HCT116 (cell line): ENCODE data around the gene DAAM1. TPM values are rescaled to one million over a fixed set of nuclear protein-coding genes. Genes with fewer than 3 reads are reported as not detected.

Source experiments
- ATAC-seq: fragments of 200-7000 bp; cut with Tn5 transposase; 2 replicates; pipeline ENCODE4 v1.9.1; 2020; ENCODE audit warnings: mild to moderate bottlenecking, moderate library complexity
- BruUV-seq: library from RNA; stranded (reverse); fragments of 400-500 nt; replicated peaks from 2 replicates; lab custom pipeline; 2021; lab: Mats Ljungman, UMichigan
- CTCF ChIA-PET: fragments of 300-600 bp; sonication (Branson Sonifier 250); formaldehyde crosslinking; loops from one replicate; lab custom pipeline; 2021; ENCODE audit warnings: antibody characterized with exemption; lab: Charles Lee
- POLR2A ChIA-PET: fragments of 300-600, 350-600 bp; sonication (Branson Sonifier 250); formaldehyde crosslinking; loops from one replicate; lab custom pipeline; 2021; ENCODE audit warnings: antibody characterized with exemption; lab: Charles Lee
- RAD21 ChIA-PET, 2 experiments: fragments of 300-600 bp; sonication (Branson Sonifier 250); formaldehyde crosslinking; loops; one replicate each; lab custom pipeline; 2023; ENCODE audit warnings: low total read pairs in 2 of 2; ENCODE audit not compliant: uncharacterized antibody in 2 of 2, unreplicated experiment in 2 of 2, low non-redundant PET in 1 of 2; lab: Charles Lee
- DNase-seq: peaks from one replicate; pipeline ENCODE4 v3.0.0-alpha.2; 2010; ENCODE audit warnings: low read depth, low spot score
- H2AFZ ChIP-seq: fragments of 200-600 bp; shearing (Covaris generic), sonication (generic); 2 replicates; pipeline ENCODE4 v1.6.1; 2017; ENCODE audit warnings: low read depth, mixed run types, mixed read lengths, antibody characterized with exemption, low read length; ENCODE audit not compliant: poor library complexity, severe bottlenecking
- H3K27ac ChIP-seq: 2 replicates; pipeline ENCODE4 v1.5.1; 2012; ENCODE audit warnings: low read depth, low read length
- H3K27me3 ChIP-seq: fragments of 200-600 bp; sonication (generic); 2 replicates; pipeline ENCODE4 v1.6.1; 2016; ENCODE audit warnings: mixed run types, low read length, mixed read lengths; ENCODE audit not compliant: insufficient read depth
- H3K36me3 ChIP-seq, 2 experiments: fragments of 200-500 bp in 1 of 2; fragments of 200-600 bp in 1 of 2; sonication (Bioruptor generic) in 1 of 2; sonication (generic) in 1 of 2; 2 replicates each; pipeline versions ENCODE4 v1.5.1 to v1.6.1; 2014 to 2016; ENCODE audit warnings: low read length in 2 of 2, inconsistent platforms in 1 of 2, mixed read lengths in 1 of 2, mixed run types in 1 of 2; ENCODE audit not compliant: insufficient read depth in 2 of 2, control insufficient read depth in 1 of 2
- H3K4me1 ChIP-seq, 2 experiments: fragments of 200-600 bp in 1 of 2; sonication (generic) in 1 of 2; 2 replicates each; pipeline versions ENCODE4 v1.5.1 to v1.6.1; 2012 to 2017; ENCODE audit warnings: low read length in 2 of 2, inconsistent platforms in 1 of 2, mild to moderate bottlenecking in 1 of 2, mixed read lengths in 1 of 2, mixed run types in 1 of 2, moderate library complexity in 1 of 2; ENCODE audit not compliant: insufficient read depth in 2 of 2, control insufficient read depth in 1 of 2
- H3K4me2 ChIP-seq: fragments of 200-600 bp; sonication (generic); 2 replicates; pipeline ENCODE4 v1.6.1; 2017; ENCODE audit warnings: mixed run types, low read length, mixed read lengths
- H3K4me3 ChIP-seq, 2 experiments: fragments of 200-600 bp in 1 of 2; sonication (generic) in 1 of 2; replicated peaks in 1 of 2; 2 replicates each; pipeline ENCODE4 v1.5.1; 2011 to 2016; ENCODE audit warnings: low read length in 2 of 2, control low read depth in 1 of 2, low read depth in 1 of 2, mild to moderate bottlenecking in 1 of 2, mixed read lengths in 1 of 2, mixed run types in 1 of 2
- H3K79me2 ChIP-seq: fragments of 200-600 bp; sonication (generic); 2 replicates; pipeline ENCODE4 v1.6.1; 2017; ENCODE audit warnings: mild to moderate bottlenecking, mixed run types, low read length, moderate library complexity, mixed read lengths; ENCODE audit not compliant: insufficient read depth
- H3K9ac ChIP-seq: fragments of 200-600 bp; sonication (generic); 2 replicates; pipeline ENCODE4 v1.6.1; 2016; ENCODE audit warnings: low read length, mixed read lengths
- H3K9me2 ChIP-seq: fragments of 200-600 bp; sonication (generic), shearing (Covaris generic); 2 replicates; pipeline ENCODE4 v1.6.1; 2017; ENCODE audit warnings: mixed run types, mild to moderate bottlenecking, moderate library complexity; ENCODE audit not compliant: insufficient read depth
- H3K9me3 ChIP-seq, 2 experiments: fragments of 200-500 bp in 1 of 2; fragments of 200-600 bp in 1 of 2; sonication (Bioruptor generic) in 1 of 2; sonication (generic) in 1 of 2; 2 replicates each; pipeline ENCODE4 v1.6.1; 2014 to 2017; ENCODE audit warnings: low read length in 2 of 2, mixed read lengths in 2 of 2, inconsistent platforms in 1 of 2, low read depth in 1 of 2, mild to moderate bottlenecking in 1 of 2, mixed run types in 1 of 2, moderate library complexity in 1 of 2; ENCODE audit not compliant: control insufficient read depth in 1 of 2, insufficient read depth in 1 of 2
- H4K20me1 ChIP-seq: fragments of 200-600 bp; sonication (generic), shearing (Covaris generic); 2 replicates; pipeline ENCODE4 v1.6.1; 2017; ENCODE audit warnings: mixed run types, mild to moderate bottlenecking, moderate library complexity; ENCODE audit not compliant: insufficient read depth
- ATF3 ChIP-seq: IDR thresholded peaks from 2 replicates; pipeline ENCODE4 v1.6.1; 2012
- CBX3 ChIP-seq: IDR thresholded peaks from 2 replicates; pipeline ENCODE4 v1.6.1; 2012; ENCODE audit warnings: low read depth
- EGR1 ChIP-seq: IDR thresholded peaks from 2 replicates; pipeline ENCODE4 v1.6.1; 2012; ENCODE audit warnings: low read depth
- EZH2 ChIP-seq: fragments of 200-600 bp; sonication (generic); IDR thresholded peaks from 2 replicates; pipeline ENCODE4 v1.6.1; 2017; ENCODE audit warnings: antibody characterized with exemption, mixed run types
- FOSL1 ChIP-seq: IDR thresholded peaks from 2 replicates; pipeline ENCODE4 v1.6.1; 2012; ENCODE audit warnings: low read depth
- JUND ChIP-seq: IDR thresholded peaks from 2 replicates; pipeline ENCODE4 v1.6.1; 2012
- MAX ChIP-seq: IDR thresholded peaks from 2 replicates; pipeline ENCODE4 v1.6.1; 2012
- POLR2A ChIP-seq: IDR thresholded peaks from 2 replicates; pipeline ENCODE4 v1.7.0; 2011; ENCODE audit warnings: borderline replicate concordance; ENCODE audit not compliant: insufficient read depth, insufficient read length; ENCODE audit errors: extremely low read depth
- POLR2AphosphoS5 ChIP-seq: IDR thresholded peaks from 2 replicates; pipeline ENCODE4 v1.6.1; 2011; ENCODE audit warnings: mild to moderate bottlenecking, low read depth, low read length, moderate library complexity
- RAD21 ChIP-seq: IDR thresholded peaks from 2 replicates; pipeline ENCODE4 v1.6.1; 2012; ENCODE audit warnings: low read depth, mild to moderate bottlenecking
- SP1 ChIP-seq: IDR thresholded peaks from 2 replicates; pipeline ENCODE4 v1.6.1; 2012; ENCODE audit warnings: low read depth
- TCF7L2 ChIP-seq: IDR thresholded peaks from 2 replicates; pipeline ENCODE4 v1.7.0; 2011; ENCODE audit warnings: borderline replicate concordance, inconsistent platforms; ENCODE audit not compliant: insufficient read depth, insufficient read length; ENCODE audit errors: extremely low read depth
- ZNF274 ChIP-seq: fragments of 200-500 bp; sonication (Bioruptor generic); IDR thresholded peaks from 2 replicates; pipeline ENCODE4 v1.6.1; 2014; ENCODE audit warnings: mild to moderate bottlenecking, low read depth, low read length, inconsistent platforms
- intact Hi-C: fragments of 100-400 bp; cut with micrococcal nuclease; formaldehyde crosslinking; loops from 2 replicates; pipeline ENCODE4 v1.10.0; 2022
- total RNA-seq: library from RNA; stranded (reverse); gene quantifications from one replicate; pipeline ENCODE4 v1.2.1, GENCODE V29; 2021; ENCODE audit not compliant: unreplicated experiment

DAAM1 gene
- total RNA-seq, 1 experiment from 2014 or later, result 10.7 TPM

GRCh38 chr14:59199614-59200013, 11.1 kb downstream of the DAAM1 start (continued):
- TF ChIP-seq ATF3, result no peak
- TF ChIP-seq EZH2, result no peak
- no peak for TF ChIP-seq JUND
- TF ChIP-seq POLR2AphosphoS5, result no peak
- TF ChIP-seq MAX, result no peak
- no peak for TF ChIP-seq EGR1
- no peak for TF ChIP-seq FOSL1

- H3K4me3 ChIP-seq, result no peak overlapping the region
- H3K36me3 ChIP-seq, result no peaks in the 10 kb centered on the region
- no peak overlapping the region for H3K27ac ChIP-seq
- ChIA-PET RAD21 (no interaction called here), CTCF (no interaction called here), POLR2A (no interaction called here)
- ATAC-seq (no peak), DNase-seq (no peak)
- H3K4me2 ChIP-seq, result no peak overlapping the region
- H3K79me2 ChIP-seq, result no peaks in the 10 kb centered on the region
- no peak overlapping the region for H3K9ac ChIP-seq
- H2AFZ ChIP-seq, result no peak overlapping the region
- H4K20me1 ChIP-seq, result no peaks in the 10 kb centered on the region
- no peaks in the 10 kb centered on the region for H3K9me3 ChIP-seq
- peaks cover 0 to 3% of the 10 kb centered on the region in 2 experiments; a peak in 2 of 4 replicates for H3K4me1 ChIP-seq
- no TSS peak for BruUV-seq
- H3K9me2 ChIP-seq, result no peaks in the 10 kb centered on the region
- no peaks in the 10 kb centered on the region for H3K27me3 ChIP-seq
- TF ChIP-seq SP1 (no peak), TCF7L2 (no peak), POLR2A (no peak), CBX3 (no peak), RAD21 (no peak), ZNF274 (no peak), EZH2 (no peak), JUND (no peak)
- intact Hi-C loops, result no loop called here
Observed at GRCh38 chr14:59200195-59200594, 11.7 kb downstream of the DAAM1 start.
